Measurements from ENCODE around the gene RSL1D1.

RSL1D1 gene

GRCh38 chr16:11806721-11807120, 44.6 kb downstream of the RSL1D1 start:
- H3K9me3 ChIP-seq (replicated peaks in 1 of 2; ENCODE audit: control insufficient read depth in 2 of 2, insufficient read depth in 1 of 2, low read depth in 1 of 2, low read length in 2 of 2): no peaks in the 10 kb centered on the region
- WGBS, 2 donors (ENCODE audit: extremely low coverage in 2 of 2, insufficient read length in 2 of 2, insufficient replicate concordance in 1 of 2): no CpG with 5 or more reads among the region's 8 CpGs
- no peak overlapping the region for H3K4ac ChIP-seq (ENCODE audit: low read length)
- no peak overlapping the region for H2AFZ ChIP-seq (ENCODE audit: low read length)
- H3K4me1 ChIP-seq (ENCODE audit: control insufficient read depth in 2 of 2, insufficient read depth in 1 of 2, low read depth in 1 of 2, low read length in 2 of 2): no peaks in the 10 kb centered on the region
- H3K27ac ChIP-seq (replicated peaks; ENCODE audit: low read length): no peak overlapping the region
- no peak overlapping the region for H3K9ac ChIP-seq (ENCODE audit: low read depth, low read length, poor library complexity)
- H2BK5ac ChIP-seq (ENCODE audit: low read length): no peak overlapping the region
- no peaks in the 10 kb centered on the region for H3K79me1 ChIP-seq (ENCODE audit: low read depth, low read length)
- no peak overlapping the region for H2BK12ac ChIP-seq (ENCODE audit: low read length)
- no peak overlapping the region for H3K14ac ChIP-seq (ENCODE audit: low read length)
- H4K8ac ChIP-seq (ENCODE audit: low read depth, low read length): no peak overlapping the region
- no peaks in the 10 kb centered on the region for H3K36me3 ChIP-seq (replicated peaks in 1 of 2; ENCODE audit: control insufficient read depth in 2 of 2, insufficient read depth in 2 of 2, low read length in 2 of 2)
- H3K23ac ChIP-seq (ENCODE audit: low read depth, low read length, poor library complexity): no peak overlapping the region
- no peak overlapping the region for H2AK5ac ChIP-seq (ENCODE audit: low read depth, low read length)
- H3K27me3 ChIP-seq (ENCODE audit: control insufficient read depth in 3 of 3, insufficient read depth in 3 of 3, low read depth in 1 of 3, low read length in 3 of 3): no peaks in the 10 kb centered on the region
- no peak for DNase-seq (ENCODE audit: low spot score)
- no peak overlapping the region for H3K18ac ChIP-seq (ENCODE audit: low read length)
- H2BK15ac ChIP-seq (ENCODE audit: low read length): no peak overlapping the region
- no peak overlapping the region for H4K91ac ChIP-seq (ENCODE audit: low read depth, low read length, poor library complexity)
- H2BK120ac ChIP-seq (ENCODE audit: low read depth, low read length): no peak overlapping the region
- H3K4me2 ChIP-seq (ENCODE audit: insufficient read depth, low read length, poor library complexity, severe bottlenecking): no peak overlapping the region
- no peak overlapping the region for H3K4me3 ChIP-seq (ENCODE audit: low read length in 2 of 2)

DNA sequence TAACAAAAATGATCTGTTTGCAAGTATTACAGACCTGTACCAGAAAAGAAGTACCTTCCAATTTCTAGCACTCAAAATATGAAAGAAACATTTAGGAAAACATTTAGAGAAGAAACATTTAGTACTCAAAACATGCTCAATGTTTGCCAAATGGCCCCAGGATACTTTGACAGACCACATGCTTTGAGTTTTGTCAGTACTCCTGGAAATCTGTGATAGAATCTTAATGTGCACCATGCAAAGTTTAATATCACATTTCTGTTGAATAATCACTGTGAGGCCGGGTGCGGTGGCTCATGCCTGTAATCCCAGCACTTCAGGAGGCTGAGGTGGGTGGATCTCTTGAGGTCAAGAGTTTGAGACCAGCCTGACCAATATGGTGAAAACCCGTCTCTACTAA, 45.8 kb downstream of the RSL1D1 start:
- Histone ChIP-seq H2BK15ac (ENCODE audit: low read length) (no peak overlapping the region), H3K27ac (replicated peaks; ENCODE audit: low read length) (no peak overlapping the region), H3K27me3 (ENCODE audit: control insufficient read depth in 3 of 3, insufficient read depth in 3 of 3, low read depth in 1 of 3, low read length in 3 of 3) (no peaks in the 10 kb centered on the region), H3K9ac (ENCODE audit: low read depth, low read length, poor library complexity) (no peak overlapping the region), H4K8ac (ENCODE audit: low read depth, low read length) (no peak overlapping the region), H2BK120ac (ENCODE audit: low read depth, low read length) (no peak overlapping the region), H3K36me3 (replicated peaks in 1 of 2; ENCODE audit: control insufficient read depth in 2 of 2, insufficient read depth in 2 of 2, low read length in 2 of 2) (no peaks in the 10 kb centered on the region), H3K4me1 (ENCODE audit: control insufficient read depth in 2 of 2, insufficient read depth in 1 of 2, low read depth in 1 of 2, low read length in 2 of 2) (no peaks in the 10 kb centered on the region), H3K9me3 (replicated peaks in 1 of 2; ENCODE audit: control insufficient read depth in 2 of 2, insufficient read depth in 1 of 2, low read depth in 1 of 2, low read length in 2 of 2) (no peaks in the 10 kb centered on the region), H3K4me3 (ENCODE audit: low read length in 2 of 2) (no peak overlapping the region), H2AFZ (ENCODE audit: low read length) (no peak overlapping the region), H2BK12ac (ENCODE audit: low read length) (no peak overlapping the region), H3K14ac (ENCODE audit: low read length) (no peak overlapping the region), H3K18ac (ENCODE audit: low read length) (no peak overlapping the region), H3K79me1 (ENCODE audit: low read depth, low read length) (no peaks in the 10 kb centered on the region), H3K4ac (ENCODE audit: low read length) (no peak overlapping the region), H4K91ac (ENCODE audit: low read depth, low read length, poor library complexity) (no peak overlapping the region), H2AK5ac (ENCODE audit: low read depth, low read length) (no peak overlapping the region), H3K4me2 (ENCODE audit: insufficient read depth, low read length, poor library complexity, severe bottlenecking) (no peak overlapping the region), H2BK5ac (ENCODE audit: low read length) (no peak overlapping the region), H3K23ac (ENCODE audit: low read depth, low read length, poor library complexity) (no peak overlapping the region)
- no peak for DNase-seq (ENCODE audit: low spot score)
- no CpG with 5 or more reads among the region's 3 CpGs for WGBS, 2 donors (ENCODE audit: extremely low coverage in 2 of 2, insufficient read length in 2 of 2, insufficient replicate concordance in 1 of 2)

- H2AK5ac ChIP-seq (ENCODE audit: low read depth, low read length): no peak overlapping the region
- no peak overlapping the region for H3K4ac ChIP-seq (ENCODE audit: low read length)
- H2BK5ac ChIP-seq (ENCODE audit: low read length): no peak overlapping the region
- no peak for DNase-seq (ENCODE audit: low spot score)
- no peaks in the 10 kb centered on the region for H3K9me3 ChIP-seq (replicated peaks in 1 of 2; ENCODE audit: control insufficient read depth in 2 of 2, insufficient read depth in 1 of 2, low read depth in 1 of 2, low read length in 2 of 2)
- H2AFZ ChIP-seq (ENCODE audit: low read length): no peak overlapping the region
- no peak overlapping the region for H3K23ac ChIP-seq (ENCODE audit: low read depth, low read length, poor library complexity)
- no peak overlapping the region for H3K9ac ChIP-seq (ENCODE audit: low read depth, low read length, poor library complexity)
- H4K8ac ChIP-seq (ENCODE audit: low read depth, low read length): no peak overlapping the region
- H3K27ac ChIP-seq (replicated peaks; ENCODE audit: low read length): no peak overlapping the region
- no peak overlapping the region for H3K4me2 ChIP-seq (ENCODE audit: insufficient read depth, low read length, poor library complexity, severe bottlenecking)
- H3K14ac ChIP-seq (ENCODE audit: low read length): no peak overlapping the region
- H2BK15ac ChIP-seq (ENCODE audit: low read length): no peak overlapping the region
- no peak overlapping the region for H2BK12ac ChIP-seq (ENCODE audit: low read length)
- peaks cover 0 to 3% of the 10 kb centered on the region in 2 donors for H3K36me3 ChIP-seq (replicated peaks in 1 of 2; ENCODE audit: control insufficient read depth in 2 of 2, insufficient read depth in 2 of 2, low read length in 2 of 2)
- no peaks in the 10 kb centered on the region for H3K27me3 ChIP-seq (ENCODE audit: control insufficient read depth in 3 of 3, insufficient read depth in 3 of 3, low read depth in 1 of 3, low read length in 3 of 3)
- H2BK120ac ChIP-seq (ENCODE audit: low read depth, low read length): no peak overlapping the region
- no CpG with 5 or more reads among the region's 3 CpGs for WGBS, 2 donors (ENCODE audit: extremely low coverage in 2 of 2, insufficient read length in 2 of 2, insufficient replicate concordance in 1 of 2)
- H3K79me1 ChIP-seq (ENCODE audit: low read depth, low read length): no peaks in the 10 kb centered on the region
- no peak overlapping the region for H3K4me3 ChIP-seq (ENCODE audit: low read length in 2 of 2)
- H3K18ac ChIP-seq (ENCODE audit: low read length): no peak overlapping the region
- peaks cover 5 to 10% of the 10 kb centered on the region in 2 donors for H3K4me1 ChIP-seq (ENCODE audit: control insufficient read depth in 2 of 2, insufficient read depth in 1 of 2, low read depth in 1 of 2, low read length in 2 of 2)
- no peak overlapping the region for H4K91ac ChIP-seq (ENCODE audit: low read depth, low read length, poor library complexity)
These were observed 49.8 kb downstream of the RSL1D1 start for GRCh38 chr16:11801481-11802021.

- Histone ChIP-seq H3K4me3 (ENCODE audit: low read length in 2 of 2) (no peak overlapping the region), H2BK5ac (ENCODE audit: low read length) (no peak overlapping the region), H3K27ac (replicated peaks; ENCODE audit: low read length) (no peak overlapping the region), H4K8ac (ENCODE audit: low read depth, low read length) (no peak overlapping the region), H3K14ac (ENCODE audit: low read length) (no peak overlapping the region), H3K4ac (ENCODE audit: low read length) (no peak overlapping the region), H2AFZ (ENCODE audit: low read length) (no peak overlapping the region), H3K9ac (ENCODE audit: low read depth, low read length, poor library complexity) (no peak overlapping the region), H3K23ac (ENCODE audit: low read depth, low read length, poor library complexity) (no peak overlapping the region), H3K18ac (ENCODE audit: low read length) (no peak overlapping the region), H3K4me2 (ENCODE audit: insufficient read depth, low read length, poor library complexity, severe bottlenecking) (no peak overlapping the region), H3K9me3 (replicated peaks in 1 of 2; ENCODE audit: control insufficient read depth in 2 of 2, insufficient read depth in 1 of 2, low read depth in 1 of 2, low read length in 2 of 2) (no peaks in the 10 kb centered on the region), H2BK120ac (ENCODE audit: low read depth, low read length) (no peak overlapping the region), H2AK5ac (ENCODE audit: low read depth, low read length) (no peak overlapping the region), H2BK15ac (ENCODE audit: low read length) (no peak overlapping the region), H4K91ac (ENCODE audit: low read depth, low read length, poor library complexity) (no peak overlapping the region), H3K27me3 (ENCODE audit: control insufficient read depth in 3 of 3, insufficient read depth in 3 of 3, low read depth in 1 of 3, low read length in 3 of 3) (no peaks in the 10 kb centered on the region), H2BK12ac (ENCODE audit: low read length) (no peak overlapping the region), H3K36me3 (replicated peaks in 1 of 2; ENCODE audit: control insufficient read depth in 2 of 2, insufficient read depth in 2 of 2, low read length in 2 of 2) (peaks cover 0 to 10% of the 10 kb centered on the region in 2 donors), H3K79me1 (ENCODE audit: low read depth, low read length) (no peaks in the 10 kb centered on the region), H3K4me1 (ENCODE audit: control insufficient read depth in 2 of 2, insufficient read depth in 1 of 2, low read depth in 1 of 2, low read length in 2 of 2) (peaks cover 5 to 17% of the 10 kb centered on the region in 2 donors)
- no CpG with 5 or more reads among the region's 3 CpGs for WGBS, 2 donors (ENCODE audit: extremely low coverage in 2 of 2, insufficient read length in 2 of 2, insufficient replicate concordance in 1 of 2)
- DNase-seq (ENCODE audit: low spot score): no peak
These were observed 51.0 kb downstream of the RSL1D1 start for GRCh38 chr16:11800382-11800718.

Measured in neuronal stem cell (in vitro differentiated cells).